OCI-LY1 (cell line): ENCODE data around the gene CD163L1.

Experiments
- EZH2 ChIP-seq: fragments of 200-600 bp; sonication (generic), shearing (Covaris generic); IDR thresholded peaks from 2 replicates; pipeline ENCODE4 v1.8.0; 2017; ENCODE audit warnings: borderline replicate concordance, mixed run types, mild to moderate bottlenecking, antibody characterized with exemption, low read length, moderate library complexity, mixed read lengths
- TF ChIP-seq, protein P1 (sequence below): fragments of 200-600 bp; sonication (generic), shearing (Covaris generic); IDR thresholded peaks from 2 replicates; pipeline ENCODE4 v1.5.1; 2017; ENCODE audit warnings: mild to moderate bottlenecking, antibody characterized with exemption, low read length, moderate library complexity, mixed read lengths

GRCh38 chr12:7324176-7324575 is 119.8 kb downstream of the CD163L1 start:
- TF ChIP-seq, protein P1, sequence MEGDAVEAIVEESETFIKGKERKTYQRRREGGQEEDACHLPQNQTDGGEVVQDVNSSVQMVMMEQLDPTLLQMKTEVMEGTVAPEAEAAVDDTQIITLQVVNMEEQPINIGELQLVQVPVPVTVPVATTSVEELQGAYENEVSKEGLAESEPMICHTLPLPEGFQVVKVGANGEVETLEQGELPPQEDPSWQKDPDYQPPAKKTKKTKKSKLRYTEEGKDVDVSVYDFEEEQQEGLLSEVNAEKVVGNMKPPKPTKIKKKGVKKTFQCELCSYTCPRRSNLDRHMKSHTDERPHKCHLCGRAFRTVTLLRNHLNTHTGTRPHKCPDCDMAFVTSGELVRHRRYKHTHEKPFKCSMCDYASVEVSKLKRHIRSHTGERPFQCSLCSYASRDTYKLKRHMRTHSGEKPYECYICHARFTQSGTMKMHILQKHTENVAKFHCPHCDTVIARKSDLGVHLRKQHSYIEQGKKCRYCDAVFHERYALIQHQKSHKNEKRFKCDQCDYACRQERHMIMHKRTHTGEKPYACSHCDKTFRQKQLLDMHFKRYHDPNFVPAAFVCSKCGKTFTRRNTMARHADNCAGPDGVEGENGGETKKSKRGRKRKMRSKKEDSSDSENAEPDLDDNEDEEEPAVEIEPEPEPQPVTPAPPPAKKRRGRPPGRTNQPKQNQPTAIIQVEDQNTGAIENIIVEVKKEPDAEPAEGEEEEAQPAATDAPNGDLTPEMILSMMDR: no peak
- TF ChIP-seq EZH2: no peak
